Measurements from ENCODE around the gene LARP4B.
A peak's percentile ranks its signal among the peaks of the same experiment; 100 is the strongest.

Gene LARP4B

GRCh38 chr10:930625-931325 lies 730 bp downstream of the LARP4B start:
- ChIA-PET POLR2A (interaction anchor here (0.6 to 1.3 kb wide), 3 partner anchors 63 to 118 kb away, joined by 3 to 4 read pairs (median 3); partner anchors contain the start of gene IDI1), CTCF (interaction anchor here (1.0 to 1.4 kb wide), 3 partner anchors 11 to 532 kb away, joined by 3 to 5 read pairs (median 3); partner anchors contain the start of gene WDR37)
- TF ChIP-seq CTCF (IDR thresholded peaks at IDR 0.05; ENCODE audit: control extremely low read depth, extremely low read depth, low read depth, missing control alignments): peak; percentile 21
- DNase-seq (ENCODE audit: extremely low spot score): no peak

DNA sequence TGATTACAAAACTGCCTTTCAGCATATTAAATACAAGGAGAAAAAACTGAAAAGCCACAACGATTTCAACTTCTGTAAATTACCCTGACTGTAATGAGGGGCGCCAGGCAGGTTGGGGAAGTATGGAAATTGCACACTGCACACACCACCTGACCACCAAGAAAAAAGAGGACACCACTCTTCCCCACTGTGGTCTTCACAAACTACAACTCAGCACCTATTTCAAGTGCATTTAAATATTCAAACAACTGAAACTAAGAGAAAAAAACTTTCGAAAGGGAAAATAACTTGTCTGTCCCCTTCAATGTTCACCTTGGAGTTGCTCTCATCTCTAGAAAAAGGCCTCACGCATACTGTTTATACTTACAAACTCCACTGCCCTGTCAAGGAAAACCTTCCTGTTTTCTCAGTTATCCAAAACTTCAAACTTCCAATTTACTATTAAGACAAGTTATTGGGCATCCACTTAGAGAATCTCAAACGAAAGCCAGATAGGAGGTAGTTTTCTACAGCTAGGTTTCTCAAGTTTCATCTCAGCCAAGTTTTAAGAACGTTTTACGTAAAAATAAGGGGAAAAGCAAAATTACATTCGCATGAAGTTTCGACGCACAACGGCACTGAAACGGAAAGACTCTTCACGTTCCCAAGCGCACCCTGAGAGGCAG lies 1.4 kb downstream of the LARP4B start:
- ChIA-PET POLR2A (interaction anchor here (1.3 kb wide), 1 partner anchor 119 kb away, joined by 3 read pairs; the partner anchor contains the start of gene IDI1), CTCF (interaction anchor here (1.0 to 1.4 kb wide), 4 partner anchors 12 to 100 kb away, joined by 3 to 5 read pairs (median 3); no protein-coding TSS in a partner anchor)

GRCh38 chr10:927131-927530 lies 4.4 kb downstream of the LARP4B start:
- CTCF ChIA-PET: interaction anchor here (1.6 kb wide), 1 partner anchor 122 kb away, joined by 3 read pairs; the partner anchor contains the start of gene IDI1
- no peak for TF ChIP-seq CTCF (IDR thresholded peaks at IDR 0.05; ENCODE audit: control extremely low read depth, extremely low read depth, low read depth, missing control alignments)
- DNase-seq (ENCODE audit: extremely low spot score): no peak
- POLR2A ChIA-PET: no interaction called here

More for the DNA sequence above, 1.4 kb downstream of the LARP4B start:
- peak; percentile 44 for DNase-seq (ENCODE audit: extremely low spot score)
- TF ChIP-seq CTCF (IDR thresholded peaks at IDR 0.05; ENCODE audit: control extremely low read depth, extremely low read depth, low read depth, missing control alignments): no peak

GRCh38 chr10:926075-926698 lies 5.3 kb downstream of the LARP4B start:
- no peak for TF ChIP-seq CTCF (IDR thresholded peaks at IDR 0.05; ENCODE audit: control extremely low read depth, extremely low read depth, low read depth, missing control alignments)

DNA sequence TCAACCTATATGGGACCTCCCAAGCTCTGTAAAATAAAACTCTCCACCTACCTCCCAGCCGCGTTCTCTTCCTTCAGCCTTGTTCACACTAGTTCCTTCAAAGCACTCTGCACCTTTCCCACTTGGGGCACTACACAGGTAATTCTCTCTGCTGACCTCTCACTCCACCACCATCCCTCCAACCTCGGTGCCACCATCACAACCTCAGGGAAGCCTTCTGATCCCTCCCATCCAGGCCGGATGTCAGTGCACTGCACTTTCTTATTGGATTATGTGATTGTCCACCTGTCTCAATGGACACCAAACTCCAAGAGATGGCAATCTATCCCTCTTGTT lies 7.0 kb downstream of the LARP4B start:
- DNase-seq (ENCODE audit: extremely low spot score): no peak
- ChIA-PET POLR2A (no interaction called here), CTCF (no interaction called here)
- TF ChIP-seq CTCF (IDR thresholded peaks at IDR 0.05; ENCODE audit: control extremely low read depth, extremely low read depth, low read depth, missing control alignments): no peak

More at GRCh38 chr10:926075-926698, 5.3 kb downstream of the LARP4B start:
- ChIA-PET CTCF (interaction anchor here (1.3 to 1.4 kb wide), 3 partner anchors 13 to 58 kb away, joined by 3 to 4 read pairs (median 4); no protein-coding TSS in a partner anchor), POLR2A (no interaction called here)
- no peak for DNase-seq (ENCODE audit: extremely low spot score)

- POLR2A ChIA-PET: no interaction called here
- TF ChIP-seq CTCF (IDR thresholded peaks at IDR 0.05; ENCODE audit: control extremely low read depth, extremely low read depth, low read depth, missing control alignments): no peak
- DNase-seq (ENCODE audit: extremely low spot score): no peak
- CTCF ChIA-PET: no interaction called here
These were observed 7.5 kb downstream of the LARP4B start for GRCh38 chr10:923844-924523.
